Measurements from ENCODE around the gene CEP135. TPM values are rescaled to one million over a fixed set of nuclear protein-coding genes. Genes with fewer than 3 reads are reported as not detected.
"Not testable (repeated sequence)": the region's sequence is repeated elsewhere in the genome, so short reads cannot be mapped to it uniquely, and the experiment has no call there.

Gene CEP135
- total RNA-seq, 1 donor = 10.1 TPM

DNA sequence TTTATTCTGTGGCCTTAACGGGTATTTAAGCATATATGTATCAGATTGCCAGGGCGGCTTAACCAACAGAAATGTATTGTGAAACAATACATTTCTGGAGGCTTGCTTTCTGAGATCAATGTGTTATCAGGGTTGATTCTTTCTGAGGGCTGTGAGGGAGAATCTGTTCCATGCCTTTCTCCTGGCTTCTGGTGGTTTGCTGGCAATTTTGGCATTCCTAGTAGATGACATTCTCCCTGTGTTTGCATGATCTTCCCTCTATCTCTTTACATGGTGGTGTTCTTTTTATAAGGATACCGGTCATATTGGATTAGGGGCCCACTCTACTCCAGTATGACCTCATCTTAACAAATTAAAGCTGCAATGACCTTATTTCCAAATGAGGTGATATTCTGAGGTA is 16.9 kb upstream of the CEP135 start:
- DNase-seq (ENCODE audit: insufficient read length, low spot score, missing footprints) = no peak
- H3K27ac ChIP-seq (ENCODE audit: low read depth, low read length) = no peak overlapping the region
- H3K9me3 ChIP-seq (ENCODE audit: low read depth, low read length) = no peaks in the 10 kb centered on the region
- no peak overlapping the region for H3K4me2 ChIP-seq (ENCODE audit: insufficient read depth, low read length)
- no peaks in the 10 kb centered on the region for H3K4me1 ChIP-seq (ENCODE audit: insufficient read depth, low read length)
- no peak overlapping the region for H2AFZ ChIP-seq (ENCODE audit: low read length)
- no peaks in the 10 kb centered on the region for H4K20me1 ChIP-seq (ENCODE audit: insufficient read depth, low read length)
- H3K27me3 ChIP-seq (ENCODE audit: insufficient read depth, low read length) = no peaks in the 10 kb centered on the region
- no peak overlapping the region for H3K4me3 ChIP-seq (ENCODE audit: insufficient read depth, low read length)
- TF ChIP-seq, protein P1, sequence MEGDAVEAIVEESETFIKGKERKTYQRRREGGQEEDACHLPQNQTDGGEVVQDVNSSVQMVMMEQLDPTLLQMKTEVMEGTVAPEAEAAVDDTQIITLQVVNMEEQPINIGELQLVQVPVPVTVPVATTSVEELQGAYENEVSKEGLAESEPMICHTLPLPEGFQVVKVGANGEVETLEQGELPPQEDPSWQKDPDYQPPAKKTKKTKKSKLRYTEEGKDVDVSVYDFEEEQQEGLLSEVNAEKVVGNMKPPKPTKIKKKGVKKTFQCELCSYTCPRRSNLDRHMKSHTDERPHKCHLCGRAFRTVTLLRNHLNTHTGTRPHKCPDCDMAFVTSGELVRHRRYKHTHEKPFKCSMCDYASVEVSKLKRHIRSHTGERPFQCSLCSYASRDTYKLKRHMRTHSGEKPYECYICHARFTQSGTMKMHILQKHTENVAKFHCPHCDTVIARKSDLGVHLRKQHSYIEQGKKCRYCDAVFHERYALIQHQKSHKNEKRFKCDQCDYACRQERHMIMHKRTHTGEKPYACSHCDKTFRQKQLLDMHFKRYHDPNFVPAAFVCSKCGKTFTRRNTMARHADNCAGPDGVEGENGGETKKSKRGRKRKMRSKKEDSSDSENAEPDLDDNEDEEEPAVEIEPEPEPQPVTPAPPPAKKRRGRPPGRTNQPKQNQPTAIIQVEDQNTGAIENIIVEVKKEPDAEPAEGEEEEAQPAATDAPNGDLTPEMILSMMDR (IDR thresholded peaks at IDR 0.05; ENCODE audit: extremely low read depth, low read depth, low read length) = no peak
- H3K79me2 ChIP-seq (ENCODE audit: insufficient read depth, low read length) = no peaks in the 10 kb centered on the region
- H3K36me3 ChIP-seq (ENCODE audit: insufficient read depth, low read length) = no peaks in the 10 kb centered on the region

GRCh38 chr4:55932511-55932910 is 16.2 kb upstream of the CEP135 start:
- Histone ChIP-seq H4K20me1 (ENCODE audit: insufficient read depth, low read length) (no peaks in the 10 kb centered on the region), H3K4me2 (ENCODE audit: insufficient read depth, low read length) (no peak overlapping the region), H3K79me2 (ENCODE audit: insufficient read depth, low read length) (no peaks in the 10 kb centered on the region), H3K4me1 (ENCODE audit: insufficient read depth, low read length) (no peaks in the 10 kb centered on the region), H3K36me3 (ENCODE audit: insufficient read depth, low read length) (no peaks in the 10 kb centered on the region), H3K27ac (ENCODE audit: low read depth, low read length) (no peak overlapping the region), H3K9me3 (ENCODE audit: low read depth, low read length) (peaks cover 2% of the 10 kb centered on the region), H3K27me3 (ENCODE audit: insufficient read depth, low read length) (no peaks in the 10 kb centered on the region), H2AFZ (ENCODE audit: low read length) (no peak overlapping the region), H3K4me3 (ENCODE audit: insufficient read depth, low read length) (no peak overlapping the region)
- no peak for DNase-seq (ENCODE audit: insufficient read length, low spot score, missing footprints)
- TF ChIP-seq, protein P1 (IDR thresholded peaks at IDR 0.05; ENCODE audit: extremely low read depth, low read depth, low read length) = no peak

DNA sequence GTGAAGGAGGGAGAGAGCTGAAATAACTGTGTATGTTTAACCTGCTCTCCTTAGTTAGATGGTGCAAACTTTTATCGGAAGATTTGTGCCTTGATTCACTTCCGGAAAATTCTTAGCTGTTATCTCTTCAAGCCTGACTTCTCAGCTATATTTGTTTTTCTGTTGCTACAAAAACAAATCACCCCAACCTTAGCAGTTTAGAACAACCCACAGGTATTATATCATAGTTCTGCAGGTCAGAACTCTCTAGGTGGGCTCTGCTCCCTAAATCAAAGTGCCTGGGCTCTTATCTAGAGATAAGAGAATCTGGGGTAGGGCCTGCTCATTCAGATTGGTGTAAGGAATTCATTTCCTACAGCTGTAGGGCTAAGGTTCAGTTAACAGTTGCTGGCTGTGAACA is 15.1 kb upstream of the CEP135 start:
- Histone ChIP-seq H3K79me2 (ENCODE audit: insufficient read depth, low read length) (no peaks in the 10 kb centered on the region), H3K27ac (ENCODE audit: low read depth, low read length) (no peak overlapping the region), H4K20me1 (ENCODE audit: insufficient read depth, low read length) (no peaks in the 10 kb centered on the region), H3K4me3 (ENCODE audit: insufficient read depth, low read length) (no peak overlapping the region), H2AFZ (ENCODE audit: low read length) (no peak overlapping the region), H3K4me2 (ENCODE audit: insufficient read depth, low read length) (no peak overlapping the region), H3K9me3 (ENCODE audit: low read depth, low read length) (peaks cover 2% of the 10 kb centered on the region), H3K27me3 (ENCODE audit: insufficient read depth, low read length) (no peaks in the 10 kb centered on the region), H3K36me3 (ENCODE audit: insufficient read depth, low read length) (no peaks in the 10 kb centered on the region), H3K4me1 (ENCODE audit: insufficient read depth, low read length) (no peaks in the 10 kb centered on the region)
- DNase-seq (ENCODE audit: insufficient read length, low spot score, missing footprints) = no peak
- TF ChIP-seq, protein P1 (IDR thresholded peaks at IDR 0.05; ENCODE audit: extremely low read depth, low read depth, low read length) = no peak

GRCh38 chr4:55935907-55936306 is 12.8 kb upstream of the CEP135 start:
- DNase-seq (ENCODE audit: insufficient read length, low spot score, missing footprints); H3K36me3 ChIP-seq (ENCODE audit: insufficient read depth, low read length); H3K79me2 ChIP-seq (ENCODE audit: insufficient read depth, low read length); H3K4me3 ChIP-seq (ENCODE audit: insufficient read depth, low read length); H3K4me2 ChIP-seq (ENCODE audit: insufficient read depth, low read length); H3K9me3 ChIP-seq (ENCODE audit: low read depth, low read length); H4K20me1 ChIP-seq (ENCODE audit: insufficient read depth, low read length); H3K27me3 ChIP-seq (ENCODE audit: insufficient read depth, low read length); H2AFZ ChIP-seq (ENCODE audit: low read length); H3K4me1 ChIP-seq (ENCODE audit: insufficient read depth, low read length); H3K27ac ChIP-seq (ENCODE audit: low read depth, low read length): not testable (repeated sequence)

Measured in osteoblast (primary cell).